GM18867 (cell line): ENCODE measurements around the gene GAS7.

Experiments
- ATAC-seq: cut with Tn5 transposase; IDR thresholded peaks from one replicate; pipeline ENCODE4 v1.9.1; 2021; ENCODE audit warnings: mild to moderate bottlenecking, moderate library complexity; ENCODE audit not compliant: unreplicated experiment

Gene GAS7

GRCh38 chr17:10053782-10054540, 144.4 kb downstream of the GAS7 start:
- ATAC-seq: no peak

DNA sequence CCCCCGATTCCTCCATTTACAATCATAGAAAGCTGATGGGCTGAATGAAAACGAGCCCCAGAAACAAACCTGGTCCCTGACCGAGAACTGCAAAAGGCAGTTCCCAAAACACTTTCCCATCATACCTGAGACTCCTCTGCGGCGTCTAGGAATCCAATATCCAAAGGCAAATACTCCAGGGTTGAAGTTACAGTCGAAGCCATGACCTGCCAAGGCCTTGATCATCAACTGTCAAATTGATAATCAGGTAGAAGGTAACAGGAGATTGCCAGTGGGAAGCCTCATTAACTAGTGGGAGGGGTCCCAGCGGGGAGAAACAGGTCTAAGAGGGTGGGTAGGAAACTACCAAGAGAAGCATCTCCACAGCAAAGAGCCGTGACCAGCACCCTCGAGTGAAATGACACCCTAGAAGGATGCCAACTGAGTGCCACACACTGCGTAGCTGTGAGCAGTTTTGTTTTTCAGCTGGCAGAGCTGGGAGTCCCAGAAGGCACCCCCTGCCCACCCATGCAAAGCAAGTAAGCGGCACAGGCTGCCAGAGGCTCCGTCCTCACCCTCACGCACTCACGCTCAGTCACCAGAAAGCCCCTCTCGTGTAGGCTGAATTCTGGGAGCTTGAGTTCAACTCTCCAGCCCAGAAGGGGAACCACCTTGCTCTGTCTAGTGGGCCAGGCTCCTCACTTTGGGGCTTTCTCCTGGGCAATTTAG, 146.1 kb downstream of the GAS7 start:
- peak; percentile 36 for ATAC-seq

DNA sequence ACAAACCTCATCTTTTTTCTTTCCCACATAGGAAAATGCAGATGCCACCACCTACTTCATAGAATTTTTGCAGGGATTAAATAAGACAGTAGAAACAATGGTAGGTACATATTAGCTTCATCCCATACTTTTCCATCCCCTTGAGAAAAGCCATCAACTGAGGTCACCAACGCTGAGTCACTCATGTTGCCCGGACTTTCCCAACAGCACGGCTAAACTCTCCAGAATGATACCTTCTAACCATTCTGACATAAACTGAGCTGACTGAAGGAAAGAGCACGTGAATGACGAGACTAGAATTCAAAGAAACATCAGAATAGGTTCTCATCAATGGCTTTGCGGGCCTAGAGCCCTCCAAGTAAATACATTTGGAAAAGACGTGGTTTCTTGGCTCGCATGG, 147.3 kb downstream of the GAS7 start:
- ATAC-seq: no peak

- ATAC-seq: peak; percentile 47
Measured at GRCh38 chr17:10050597-10051101, 147.8 kb downstream of the GAS7 start.

DNA sequence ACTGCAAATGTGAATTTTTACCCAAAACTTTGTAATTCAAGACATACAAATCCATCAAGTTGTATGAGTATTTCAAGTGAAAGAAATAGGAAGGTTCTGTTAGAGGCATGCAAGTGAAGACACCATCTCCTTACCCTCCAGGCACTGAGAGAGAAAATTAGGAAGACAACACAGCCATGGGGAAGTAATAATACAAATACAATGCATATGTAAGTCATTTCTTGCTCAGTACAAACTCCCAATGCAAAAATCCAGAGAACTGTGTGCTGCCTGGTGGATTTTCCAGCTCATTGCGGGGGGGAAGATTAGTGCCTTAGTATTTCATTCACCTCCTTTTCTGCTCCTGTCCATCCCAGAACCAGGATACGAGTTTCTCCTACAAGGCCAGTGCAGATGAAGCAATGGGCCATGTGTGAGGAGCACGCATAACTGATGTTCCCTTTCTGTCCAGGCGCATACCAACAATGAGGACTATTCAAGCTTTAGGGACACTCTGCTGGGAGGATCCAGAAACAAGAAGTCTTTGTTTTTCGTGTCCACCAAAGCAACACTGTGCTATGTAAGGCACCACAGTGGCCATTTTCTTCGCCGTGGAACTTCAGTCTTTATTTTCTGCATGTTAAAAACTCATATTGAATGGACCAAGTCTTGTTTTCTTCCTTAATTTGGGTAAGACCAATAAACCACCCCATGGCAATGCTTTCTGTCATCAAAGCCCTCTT, 149.6 kb downstream of the GAS7 start:
- no peak for ATAC-seq

DNA sequence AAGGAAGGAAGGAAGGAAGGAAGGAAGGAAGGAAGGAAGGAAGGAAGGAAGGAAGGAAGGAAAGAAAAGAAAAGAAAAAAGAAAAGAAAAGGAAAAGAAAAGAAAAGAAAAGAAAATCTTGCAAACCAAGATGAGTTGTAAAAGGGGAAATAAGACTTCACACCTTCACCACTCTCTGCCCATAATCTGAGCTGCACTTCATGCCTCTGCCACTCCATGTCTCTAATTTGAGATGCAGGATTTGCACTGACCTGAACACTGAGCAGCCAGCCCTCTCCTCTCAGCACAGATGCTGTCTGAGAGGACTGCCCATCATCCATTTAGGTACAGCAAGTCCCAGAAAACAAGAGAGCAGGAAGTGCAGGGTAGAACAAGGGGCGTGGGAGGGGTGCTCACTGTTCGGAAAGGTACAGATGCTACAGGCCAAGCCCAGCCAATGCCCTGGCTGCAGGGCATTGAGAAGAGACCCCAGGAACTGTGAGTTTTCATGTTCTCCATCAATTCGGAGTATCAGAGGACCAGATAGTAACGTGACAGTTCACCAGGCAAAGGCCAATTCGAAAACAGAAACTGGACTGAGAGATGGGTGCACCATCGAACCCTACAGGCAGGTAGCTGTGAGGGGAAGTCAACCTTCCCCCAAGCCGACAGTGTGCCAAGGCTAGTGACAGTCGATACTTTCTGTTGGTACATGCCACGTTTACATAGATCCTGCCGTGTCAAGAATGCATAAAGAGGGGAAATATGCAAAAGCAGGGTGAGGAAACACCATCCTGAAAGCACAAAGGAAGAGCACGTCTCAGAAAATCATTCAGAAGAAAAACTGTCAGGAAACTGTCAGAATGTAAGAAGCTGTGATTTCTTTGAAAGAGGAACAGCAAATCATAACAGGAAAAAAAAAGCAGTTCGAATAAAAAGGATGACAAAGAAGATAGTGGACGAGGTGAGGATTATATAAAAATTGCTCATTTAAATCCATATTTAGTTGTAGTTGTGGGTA, 151.3 kb downstream of the GAS7 start:
- ATAC-seq: peak; percentile 61

- no peak for ATAC-seq
Measured at GRCh38 chr17:10045871-10046658, 152.3 kb downstream of the GAS7 start.

DNA sequence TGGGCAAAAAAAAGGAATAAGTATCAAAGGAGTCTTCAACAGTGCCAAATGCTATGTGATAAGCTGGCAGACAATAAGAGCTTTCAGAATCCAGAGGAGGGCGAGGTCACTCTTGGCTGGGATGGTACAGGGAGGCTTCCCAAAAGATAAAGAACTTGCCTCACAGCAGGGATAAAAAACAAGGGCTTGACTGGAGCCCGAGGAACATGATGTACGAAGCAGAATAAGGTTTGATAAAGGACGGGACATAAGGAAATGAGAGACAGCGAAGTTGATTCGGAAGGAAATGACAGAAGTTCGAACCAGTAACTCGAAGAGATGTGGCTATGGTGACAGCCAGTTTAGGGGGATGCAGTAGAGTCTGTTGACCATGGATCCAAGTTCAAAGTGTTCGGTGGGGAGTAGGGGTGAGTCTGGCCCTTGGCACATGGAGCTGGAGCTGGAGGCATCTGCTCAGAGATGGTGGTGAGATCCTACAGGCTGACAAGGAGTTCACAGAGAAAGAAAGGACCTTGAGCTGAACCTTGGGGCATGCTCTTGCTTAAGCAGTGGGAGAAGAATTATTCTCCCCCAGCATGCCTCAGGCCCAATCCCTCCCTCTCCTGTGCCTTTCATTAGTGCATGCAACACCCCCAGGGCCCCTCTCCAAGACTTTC, 155.7 kb downstream of the GAS7 start:
- no peak for ATAC-seq

DNA sequence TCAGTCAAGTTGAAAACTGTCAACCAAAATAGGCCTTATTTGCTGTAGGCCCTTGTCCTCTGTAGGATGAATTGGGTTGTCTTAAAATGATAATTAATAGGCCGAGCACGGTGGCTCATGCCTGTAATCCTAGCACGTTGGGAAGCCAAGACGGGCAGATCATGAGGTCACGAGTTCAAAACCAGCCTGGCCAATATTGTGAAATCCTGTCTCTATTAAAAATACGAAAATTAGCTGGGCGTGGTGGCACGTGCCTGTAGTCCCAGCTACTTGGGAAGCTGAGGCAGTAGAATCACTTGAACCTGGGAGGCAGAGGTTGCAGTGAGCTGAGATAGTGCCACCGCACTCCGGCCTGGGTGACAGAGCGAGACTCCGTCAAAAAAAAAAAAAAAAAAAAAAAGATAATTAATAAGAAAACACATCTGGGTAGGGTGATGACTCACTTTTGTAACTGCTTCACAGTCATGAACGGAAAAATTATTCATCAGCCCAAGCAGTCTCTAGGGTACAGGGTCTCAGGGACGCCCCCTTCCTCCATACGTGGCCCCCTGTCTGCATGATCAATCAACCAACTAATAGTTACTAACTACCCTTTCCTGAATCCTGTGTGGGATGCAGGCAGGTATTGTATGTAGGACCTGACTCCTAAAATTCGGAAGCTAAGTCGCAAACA, 156.4 kb downstream of the GAS7 start:
- peak; percentile 35 for ATAC-seq

DNA sequence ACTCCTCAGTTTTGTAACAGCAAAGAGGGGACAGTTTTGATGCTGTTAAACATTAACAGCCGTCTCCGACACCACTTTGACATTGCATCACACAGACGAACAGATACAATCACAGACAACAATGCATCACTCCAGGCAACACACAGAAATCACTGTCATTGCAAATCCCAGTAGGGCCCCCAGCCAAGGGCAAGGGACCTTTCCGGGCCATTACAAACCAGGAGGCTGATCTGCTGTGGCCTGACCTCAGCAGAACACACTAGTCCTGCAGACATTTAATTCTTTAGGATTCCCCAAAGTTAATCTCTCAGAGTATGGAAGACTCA, 157.2 kb downstream of the GAS7 start:
- ATAC-seq: peak; percentile 8

- ATAC-seq: no peak
Measured at GRCh38 chr17:10036511-10037061, 161.8 kb downstream of the GAS7 start.

GRCh38 chr17:10035885-10036284, 162.5 kb downstream of the GAS7 start:
- no peak for ATAC-seq

DNA sequence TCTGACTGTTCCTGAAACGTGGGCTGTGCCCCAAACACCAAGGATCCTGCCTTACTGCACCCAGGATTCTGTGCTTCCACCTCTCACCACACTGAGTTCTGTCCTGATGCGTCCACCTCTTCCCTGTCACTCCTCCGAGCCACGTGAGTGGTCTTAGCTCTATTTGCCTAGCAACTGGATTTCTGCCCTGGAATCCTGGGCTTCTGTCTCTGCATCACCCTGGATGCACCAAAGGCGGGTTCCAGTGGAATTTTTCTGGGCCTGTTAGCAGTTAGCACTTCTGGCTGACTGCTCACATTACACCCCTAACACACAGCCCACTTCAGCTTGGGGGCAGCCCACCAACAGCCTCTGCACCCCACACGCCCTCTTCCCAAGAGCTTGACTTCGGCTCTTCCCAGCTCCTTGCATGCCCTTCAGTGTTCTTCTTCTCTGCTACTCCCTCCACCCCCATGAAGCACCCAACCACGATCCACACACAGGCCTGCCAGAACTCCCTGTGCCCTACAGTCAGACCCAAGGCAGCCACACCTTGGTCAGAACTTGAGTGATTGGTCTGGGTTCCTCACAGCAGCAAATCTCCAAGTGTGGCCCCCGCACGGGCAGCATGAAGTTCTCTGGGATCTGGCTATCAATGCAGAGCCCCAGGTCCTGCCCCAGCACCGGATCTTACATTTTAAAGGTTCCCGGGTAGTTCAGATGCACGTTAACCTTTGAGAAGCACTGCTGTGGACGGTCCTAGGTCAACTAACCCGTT, 163.5 kb downstream of the GAS7 start:
- no peak for ATAC-seq

DNA sequence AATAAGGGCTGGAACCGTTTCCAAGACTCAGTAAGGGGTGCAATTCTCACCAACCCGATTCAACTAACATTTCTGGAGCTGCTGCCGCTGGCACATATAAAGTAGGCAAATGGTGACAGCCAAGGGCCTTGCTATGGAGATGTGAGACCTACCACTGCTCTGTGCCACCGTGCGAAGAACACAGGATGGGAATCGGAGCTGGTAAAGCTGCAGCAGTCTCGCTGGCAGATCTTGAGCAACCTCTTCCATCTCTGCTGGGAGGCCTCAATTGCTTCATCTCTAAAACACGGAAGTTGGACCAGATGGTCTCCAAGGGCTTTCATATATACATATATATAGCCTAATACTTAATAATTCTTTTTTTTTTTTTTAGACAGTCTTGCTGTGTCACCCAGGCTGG, 164.4 kb downstream of the GAS7 start:
- no peak for ATAC-seq

GRCh38 chr17:10033449-10033848, 165.0 kb downstream of the GAS7 start:
- ATAC-seq: no peak

DNA sequence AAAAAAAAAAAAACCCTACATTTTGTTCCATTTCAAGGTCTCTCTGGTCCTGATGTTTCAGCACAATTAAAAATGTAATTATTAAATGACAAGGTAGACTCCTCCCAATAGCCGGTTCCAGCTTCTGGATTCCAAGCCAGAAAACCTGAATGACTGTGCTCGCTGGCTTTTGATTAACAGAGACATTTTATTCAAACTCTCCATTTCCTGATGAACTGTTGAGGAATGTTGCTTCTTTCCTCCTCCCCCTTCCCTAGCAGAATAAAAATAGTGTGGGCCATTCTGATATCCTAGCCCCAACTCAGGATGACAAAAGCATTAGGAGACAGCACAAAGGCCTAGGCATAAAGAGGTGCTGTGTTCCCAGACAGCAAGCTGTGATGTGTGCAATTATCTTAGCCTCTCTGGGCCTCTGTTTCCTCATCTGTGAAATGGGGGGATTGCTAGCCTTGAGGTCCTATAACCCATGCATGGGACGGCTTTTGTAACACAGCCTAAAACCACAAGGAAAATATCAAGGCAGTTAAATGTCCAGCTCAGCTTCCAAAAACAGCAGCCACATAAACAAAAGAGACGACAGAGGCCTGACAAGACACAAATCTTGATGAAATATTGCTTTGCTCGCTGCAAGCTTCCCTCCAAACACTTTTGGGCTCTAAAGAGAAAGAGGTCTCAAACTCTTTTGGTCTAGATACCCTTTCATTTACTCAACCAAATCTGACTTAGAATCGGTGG, 166.1 kb downstream of the GAS7 start:
- no peak for ATAC-seq

- no peak for ATAC-seq
Measured at GRCh38 chr17:10031606-10032005, 166.8 kb downstream of the GAS7 start.
